Kidney (tissue), 14 donors: ENCODE data around the gene HDAC1. TPM values are rescaled to one million over a fixed set of nuclear protein-coding genes. Genes with fewer than 3 reads are reported as not detected.
"Not testable (repeated sequence)": the region's sequence is repeated elsewhere in the genome, so short reads cannot be mapped to it uniquely, and the experiment has no call there.

Source experiments
- DNase-seq, 5 donors: peaks; one replicate each; pipeline ENCODE4 v3.0.0-alpha.2; 2013 to 2020
- FAIRE-seq: peaks from 2 replicates; lab custom pipeline; 2012; peaks lifted over from hg19 to GRCh38; lab: Jason Lieb, UNC
- H3K27ac ChIP-seq, 2 donors: one replicate each; pipeline ENCODE4 v1.7.0; 2013; ENCODE audit warnings: low read depth in 2 of 2, low read length in 2 of 2, inconsistent platforms in 1 of 2
- H3K27me3 ChIP-seq: one replicate; pipeline ENCODE4 v1.7.1; 2013; ENCODE audit warnings: low read length, inconsistent platforms; ENCODE audit not compliant: control insufficient read depth, insufficient read depth
- H3K36me3 ChIP-seq, 3 donors: one replicate each; pipeline versions ENCODE4 v1.7.0 to v1.7.1; 2013; ENCODE audit warnings: low read length in 3 of 3, control low read depth in 1 of 3, inconsistent platforms in 1 of 3; ENCODE audit not compliant: insufficient read depth in 3 of 3, control insufficient read depth in 2 of 3
- H3K4me1 ChIP-seq, 3 donors: one replicate each; pipeline versions ENCODE4 v1.7.0 to v1.7.1; 2013; ENCODE audit warnings: low read length in 3 of 3, inconsistent platforms in 1 of 3, low read depth in 1 of 3; ENCODE audit not compliant: control insufficient read depth in 2 of 3, insufficient read depth in 2 of 3
- H3K4me3 ChIP-seq, 3 donors: one replicate each; pipeline versions ENCODE4 v1.7.0 to v1.8.1; 2013; ENCODE audit warnings: low read length in 3 of 3, control low read depth in 1 of 3, inconsistent platforms in 1 of 3
- H3K9ac ChIP-seq, 3 donors: one replicate each; pipeline versions ENCODE4 v1.7.0 to v1.7.1; 2013; ENCODE audit warnings: low read length in 3 of 3, control low read depth in 1 of 3, inconsistent platforms in 1 of 3
- H3K9me3 ChIP-seq, 3 donors: one replicate each; pipeline versions ENCODE4 v1.7.0 to v1.7.1; 2013; ENCODE audit warnings: low read length in 3 of 3, control low read depth in 1 of 3, inconsistent platforms in 1 of 3; ENCODE audit not compliant: control insufficient read depth in 2 of 3, insufficient read depth in 1 of 3
- intact Hi-C: fragments of 100-400 bp; cut with DNase I; formaldehyde crosslinking; loops from one replicate; pipeline ENCODE4 v1.11.1; 2022
- polyA plus RNA-seq: library from polyadenylated mRNA; stranded (reverse); fragments of 350-450 nt; fragmentation: Illumina TruSeq; extraction: RNeasy Lipid Tissue Mini Kit (QIAGEN cat#74804); gene quantifications from one replicate; pipeline ENCODE4 v1.2.3, GENCODE V29; 2014; ENCODE audit warnings: low read depth, low replicate concordance; ENCODE audit not compliant: insufficient read depth
- total RNA-seq: library from RNA; stranded (reverse); fragmentation: NEBNext Ultra II Directional; extraction: Animal tissue kit (Norgen Biotek cat#: 25700); gene quantifications from one replicate; pipeline ENCODE4 v1.2.1, GENCODE V29; 2021
- TF ChIP-seq, protein P1 (sequence below): IDR thresholded peaks from 3 replicates; pipeline ENCODE4 v1.5.1; 2012; ENCODE audit warnings: mild to moderate bottlenecking, moderate library complexity, borderline replicate concordance; ENCODE audit not compliant: insufficient read depth; ENCODE audit errors: extremely low read depth
- donor health status: control.
- donor health status: control.
- donor health status: control.
- donor health status: control.
- donor health status: control.
- donor health status: DM: yes; HTN: yes; CAD: no.
- donor health status: Normal renal cell carcinoma (clear cell type).

The HDAC1 gene
- total and polyA plus RNA-seq, 2 donors from 2014 or later, result 68.8 to 89.7 TPM

DNA sequence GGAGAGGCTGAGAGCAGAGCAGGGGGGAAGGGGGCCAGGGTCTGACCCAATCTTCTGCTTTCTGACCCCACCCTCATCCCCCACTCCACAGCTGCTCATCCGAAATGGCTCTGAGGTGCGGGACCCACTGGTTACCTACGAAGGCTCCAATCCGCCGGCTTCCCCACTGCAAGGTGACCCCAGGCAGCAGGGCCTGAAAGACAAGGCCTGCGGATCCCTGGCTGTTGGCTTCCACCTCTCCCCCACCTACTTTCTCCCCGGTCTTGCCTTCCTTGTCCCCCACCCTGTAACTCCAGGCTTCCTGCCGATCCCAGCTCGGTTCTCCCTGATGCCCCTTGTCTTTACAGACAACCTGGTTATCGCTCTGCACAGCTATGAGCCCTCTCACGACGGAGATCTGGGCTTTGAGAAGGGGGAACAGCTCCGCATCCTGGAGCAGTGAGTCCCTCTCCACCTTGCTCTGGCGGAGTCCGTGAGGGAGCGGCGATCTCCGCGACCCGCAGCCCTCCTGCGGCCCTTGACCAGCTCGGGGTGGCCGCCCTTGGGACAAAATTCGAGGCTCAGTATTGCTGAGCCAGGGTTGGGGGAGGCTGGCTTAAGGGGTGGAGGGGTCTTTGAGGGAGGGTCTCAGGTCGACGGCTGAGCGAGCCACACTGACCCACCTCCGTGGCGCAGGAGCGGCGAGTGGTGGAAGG, 17.1 kb upstream of the HDAC1 start:
- intact Hi-C loops, result no loop called here
- Histone ChIP-seq H3K4me3 (no peak overlapping the region), H3K4me1 (peaks cover 0 to 4% (median 2%) of the 10 kb centered on the region in 3 donors), H3K36me3 (no peaks in the 10 kb centered on the region), H3K9ac (no peak overlapping the region), H3K9me3 (peaks cover 0 to 2% (median 0%) of the 10 kb centered on the region in 3 donors), H3K27ac (no peak overlapping the region), H3K27me3 (peaks cover 3% of the 10 kb centered on the region)
- TF ChIP-seq, protein P1, sequence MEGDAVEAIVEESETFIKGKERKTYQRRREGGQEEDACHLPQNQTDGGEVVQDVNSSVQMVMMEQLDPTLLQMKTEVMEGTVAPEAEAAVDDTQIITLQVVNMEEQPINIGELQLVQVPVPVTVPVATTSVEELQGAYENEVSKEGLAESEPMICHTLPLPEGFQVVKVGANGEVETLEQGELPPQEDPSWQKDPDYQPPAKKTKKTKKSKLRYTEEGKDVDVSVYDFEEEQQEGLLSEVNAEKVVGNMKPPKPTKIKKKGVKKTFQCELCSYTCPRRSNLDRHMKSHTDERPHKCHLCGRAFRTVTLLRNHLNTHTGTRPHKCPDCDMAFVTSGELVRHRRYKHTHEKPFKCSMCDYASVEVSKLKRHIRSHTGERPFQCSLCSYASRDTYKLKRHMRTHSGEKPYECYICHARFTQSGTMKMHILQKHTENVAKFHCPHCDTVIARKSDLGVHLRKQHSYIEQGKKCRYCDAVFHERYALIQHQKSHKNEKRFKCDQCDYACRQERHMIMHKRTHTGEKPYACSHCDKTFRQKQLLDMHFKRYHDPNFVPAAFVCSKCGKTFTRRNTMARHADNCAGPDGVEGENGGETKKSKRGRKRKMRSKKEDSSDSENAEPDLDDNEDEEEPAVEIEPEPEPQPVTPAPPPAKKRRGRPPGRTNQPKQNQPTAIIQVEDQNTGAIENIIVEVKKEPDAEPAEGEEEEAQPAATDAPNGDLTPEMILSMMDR, result no peak
- no peak for DNase-seq
- no peak for FAIRE-seq

GRCh38 chr1:32275424-32275823, 16.5 kb upstream of the HDAC1 start:
- Histone ChIP-seq H3K27ac (no peak overlapping the region), H3K36me3 (no peaks in the 10 kb centered on the region), H3K27me3 (peaks cover 3% of the 10 kb centered on the region), H3K4me3 (no peak overlapping the region), H3K9me3 (peaks cover 0 to 2% (median 0%) of the 10 kb centered on the region in 3 donors), H3K4me1 (peaks cover 0 to 4% (median 2%) of the 10 kb centered on the region in 3 donors), H3K9ac (no peak overlapping the region)
- intact Hi-C loops, result no loop called here
- peak in 4 of 5 donors; percentile 52 to 76 (median 70) for DNase-seq
- TF ChIP-seq, protein P1, result no peak
- FAIRE-seq, result no peak

DNA sequence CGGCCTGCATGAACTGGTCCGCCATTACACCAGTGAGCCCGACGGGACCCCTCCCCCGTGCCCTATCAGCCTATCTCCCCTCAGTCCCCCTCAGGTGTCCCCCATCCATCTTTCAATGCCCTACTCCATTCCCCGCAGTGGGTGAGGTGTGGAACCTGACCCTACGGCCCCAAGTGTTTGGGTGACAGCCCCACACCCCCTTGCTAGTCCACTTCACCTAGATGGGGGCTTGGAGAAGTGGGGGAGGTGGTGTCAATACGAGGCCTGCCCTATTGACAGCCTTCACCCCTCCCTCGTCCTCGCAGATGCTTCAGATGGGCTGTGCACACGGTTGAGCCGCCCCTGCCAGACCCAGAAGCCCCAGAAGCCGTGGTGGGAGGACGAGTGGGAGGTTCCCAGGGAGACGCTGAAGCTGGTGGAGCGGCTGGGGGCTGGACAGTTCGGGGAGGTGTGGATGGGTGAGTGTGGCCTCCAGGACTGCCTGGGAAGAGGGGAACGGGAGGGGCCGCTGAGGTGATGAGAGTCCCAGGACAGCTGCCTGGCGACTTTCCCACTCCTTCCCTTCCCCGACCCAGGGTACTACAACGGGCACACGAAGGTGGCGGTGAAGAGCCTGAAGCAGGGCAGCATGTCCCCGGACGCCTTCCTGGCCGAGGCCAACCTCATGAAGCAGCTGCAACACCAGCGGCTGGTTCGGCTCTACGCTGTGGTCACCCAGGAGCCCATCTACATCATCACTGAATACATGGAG, 15.7 kb upstream of the HDAC1 start:
- Histone ChIP-seq H3K27me3 (peaks cover 3% of the 10 kb centered on the region), H3K9ac (no peak overlapping the region), H3K4me1 (peaks cover 0 to 4% (median 2%) of the 10 kb centered on the region in 3 donors), H3K36me3 (no peaks in the 10 kb centered on the region), H3K27ac (no peak overlapping the region), H3K4me3 (no peak overlapping the region), H3K9me3 (peaks cover 0 to 2% (median 0%) of the 10 kb centered on the region in 3 donors)
- FAIRE-seq (no peak), DNase-seq (peak in 2 of 5 donors; percentile 40 to 59)
- TF ChIP-seq, protein P1, result no peak
- intact Hi-C loops, result no loop called here

GRCh38 chr1:32284777-32285176, 7.1 kb upstream of the HDAC1 start:
- H3K27me3 ChIP-seq, H3K4me1 ChIP-seq, FAIRE-seq, H3K9me3 ChIP-seq, H3K36me3 ChIP-seq, H3K9ac ChIP-seq, DNase-seq, intact Hi-C loops, H3K27ac ChIP-seq, H3K4me3 ChIP-seq: not testable (repeated sequence)
